Epithelial cell of esophagus (primary cell): Measurements from ENCODE around the gene ANKS4B.
"Not testable (repeated sequence)": the region's sequence is repeated elsewhere in the genome, so short reads cannot be mapped to it uniquely, and the experiment has no call there.

Experiments
- DNase-seq: peaks from one replicate; pipeline ENCODE4 v3.0.0; 2010; ENCODE audit warnings: low read depth
- H3K4me3 ChIP-seq: 2 replicates; pipeline ENCODE4 v1.5.1; 2011; ENCODE audit warnings: mild to moderate bottlenecking, low read length, control low read depth
- CTCF ChIP-seq: IDR thresholded peaks from 2 replicates; pipeline ENCODE4 v1.5.1; 2011; ENCODE audit warnings: low read depth, mild to moderate bottlenecking, low read length, control low read depth, inconsistent platforms; ENCODE audit not compliant: insufficient read depth; ENCODE audit errors: missing control alignments

The ANKS4B gene

GRCh38 chr16:21244518-21245215 is 11.2 kb downstream of the ANKS4B start:
- no peak for TF ChIP-seq CTCF

GRCh38 chr16:21248179-21248578 is 14.7 kb downstream of the ANKS4B start:
- DNase-seq, H3K4me3 ChIP-seq: not testable (repeated sequence)

More at GRCh38 chr16:21244518-21245215, 11.2 kb downstream of the ANKS4B start:
- no peak overlapping the region for H3K4me3 ChIP-seq
- DNase-seq: no peak

GRCh38 chr16:21250072-21250923 is 16.8 kb downstream of the ANKS4B start:
- no peak overlapping the region for H3K4me3 ChIP-seq
- TF ChIP-seq CTCF: no peak
- DNase-seq: no peak

GRCh38 chr16:21253470-21253869 is 20.0 kb downstream of the ANKS4B start:
- H3K4me3 ChIP-seq: no peak overlapping the region
- no peak for DNase-seq
- TF ChIP-seq CTCF: no peak

- H3K4me3 ChIP-seq: no peak overlapping the region
- no peak for DNase-seq
- no peak for TF ChIP-seq CTCF
Measured at GRCh38 chr16:21256636-21257035, 23.1 kb downstream of the ANKS4B start.

GRCh38 chr16:21257284-21257683 is 23.8 kb downstream of the ANKS4B start:
- no peak for TF ChIP-seq CTCF
- H3K4me3 ChIP-seq: no peak overlapping the region
- no peak for DNase-seq

GRCh38 chr16:21260870-21261791 is 27.6 kb downstream of the ANKS4B start:
- TF ChIP-seq CTCF: no peak
- no peak overlapping the region for H3K4me3 ChIP-seq
- DNase-seq: peak; percentile 84
